ENCODE data around the gene COCH.

DNA sequence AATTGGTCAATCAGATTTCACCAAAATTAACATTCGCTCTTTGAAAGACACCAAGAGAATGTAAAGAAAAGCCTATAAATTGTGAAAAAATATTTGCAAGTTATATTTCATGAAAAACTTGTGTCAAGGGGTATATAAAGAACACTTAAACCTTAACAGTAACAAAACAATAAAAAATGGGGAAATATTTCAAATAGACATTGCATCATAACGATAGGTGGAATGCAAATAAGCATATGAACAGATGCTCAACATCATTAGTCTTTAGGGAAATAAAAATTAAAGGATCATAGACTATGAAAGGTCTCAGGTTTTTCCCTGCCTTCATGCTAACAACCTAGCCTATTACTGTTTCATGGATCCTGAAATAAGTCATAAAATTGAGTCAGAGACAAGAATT, 64.3 kb downstream of the COCH start:
- TF ChIP-seq CTCF (IDR thresholded peaks at IDR 0.05): no peak
- TF ChIP-seq POLR2A (IDR thresholded peaks at IDR 0.05): no peak
